ENCODE results near the gene TTC33.

Gene TTC33

DNA sequence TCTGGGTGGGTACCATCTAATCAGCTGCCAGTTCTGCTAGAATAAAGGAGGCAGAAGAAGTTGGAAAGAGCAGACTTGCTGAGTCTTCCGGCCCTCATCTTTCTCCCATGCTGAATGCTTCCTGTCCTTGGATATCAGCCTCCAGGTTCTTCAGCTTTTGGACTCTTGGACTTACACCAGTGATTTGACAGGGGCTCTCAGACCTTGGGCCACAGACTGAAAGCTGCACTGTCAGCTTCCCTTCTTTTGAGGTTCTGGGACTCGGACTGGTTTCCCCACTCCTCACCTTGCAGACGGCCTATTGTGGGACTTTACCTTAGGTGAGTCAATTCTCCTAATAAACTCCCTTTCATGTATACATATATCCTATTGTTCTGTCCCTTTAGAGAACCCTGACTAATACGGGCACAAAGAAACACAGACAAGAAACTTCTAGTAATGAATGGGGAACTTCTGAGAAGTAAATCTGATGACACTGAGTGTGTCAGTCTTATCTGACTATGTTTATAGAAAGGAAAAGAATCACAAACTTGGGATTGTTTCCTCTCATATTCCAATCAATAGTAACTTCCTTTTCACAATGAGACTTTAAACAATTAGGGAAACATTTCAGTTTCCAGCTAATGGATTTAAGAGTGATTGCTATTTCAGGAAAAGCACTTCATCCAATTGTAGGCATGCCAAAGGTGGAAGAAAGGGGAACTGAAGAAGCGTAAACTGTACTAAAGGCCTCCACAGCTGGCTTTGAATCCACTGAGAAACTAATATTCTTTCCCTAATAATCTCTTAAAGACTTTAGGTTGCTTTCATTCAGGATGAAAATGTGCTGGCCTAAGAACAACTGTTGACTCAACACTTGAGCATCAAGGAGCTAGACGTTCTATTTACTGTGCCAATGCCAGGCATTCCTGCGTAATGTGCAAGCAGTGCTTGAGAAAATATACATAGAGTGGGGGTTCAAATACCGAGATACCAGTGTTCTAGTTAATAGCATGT, 204.0 kb downstream of the TTC33 start:
- peak; percentile 96 for DNase-seq (ENCODE audit: low read depth)
- in situ Hi-C loops (cut with HindIII; ENCODE audit: low sequenced_read_pairs) = no loop called here
- no peak overlapping the region for H3K4me3 ChIP-seq (ENCODE audit: low read depth, low read length)
- TF ChIP-seq, protein P1, sequence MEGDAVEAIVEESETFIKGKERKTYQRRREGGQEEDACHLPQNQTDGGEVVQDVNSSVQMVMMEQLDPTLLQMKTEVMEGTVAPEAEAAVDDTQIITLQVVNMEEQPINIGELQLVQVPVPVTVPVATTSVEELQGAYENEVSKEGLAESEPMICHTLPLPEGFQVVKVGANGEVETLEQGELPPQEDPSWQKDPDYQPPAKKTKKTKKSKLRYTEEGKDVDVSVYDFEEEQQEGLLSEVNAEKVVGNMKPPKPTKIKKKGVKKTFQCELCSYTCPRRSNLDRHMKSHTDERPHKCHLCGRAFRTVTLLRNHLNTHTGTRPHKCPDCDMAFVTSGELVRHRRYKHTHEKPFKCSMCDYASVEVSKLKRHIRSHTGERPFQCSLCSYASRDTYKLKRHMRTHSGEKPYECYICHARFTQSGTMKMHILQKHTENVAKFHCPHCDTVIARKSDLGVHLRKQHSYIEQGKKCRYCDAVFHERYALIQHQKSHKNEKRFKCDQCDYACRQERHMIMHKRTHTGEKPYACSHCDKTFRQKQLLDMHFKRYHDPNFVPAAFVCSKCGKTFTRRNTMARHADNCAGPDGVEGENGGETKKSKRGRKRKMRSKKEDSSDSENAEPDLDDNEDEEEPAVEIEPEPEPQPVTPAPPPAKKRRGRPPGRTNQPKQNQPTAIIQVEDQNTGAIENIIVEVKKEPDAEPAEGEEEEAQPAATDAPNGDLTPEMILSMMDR (IDR thresholded peaks at IDR 0.05; ENCODE audit: low read depth, low read length, missing control alignments) = no peak

DNA sequence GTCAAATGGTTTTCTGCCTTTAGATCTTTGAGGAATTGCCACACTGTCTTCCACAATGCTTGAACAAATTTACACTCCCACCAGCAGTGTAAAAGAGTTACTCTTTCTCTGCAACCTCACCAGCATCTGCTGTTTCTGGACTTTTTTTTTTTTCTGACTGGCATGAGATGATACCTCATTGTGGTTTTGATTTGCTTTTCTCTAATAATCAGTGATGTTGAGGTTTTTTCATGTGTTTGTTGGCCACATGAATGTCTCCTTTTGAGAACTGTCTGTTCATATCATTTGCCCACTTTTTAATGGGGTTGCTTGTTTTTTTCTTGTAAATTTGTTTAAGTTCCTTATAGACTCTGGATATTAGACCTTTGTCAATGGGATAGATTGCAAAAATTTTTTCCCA, 205.3 kb downstream of the TTC33 start:
- in situ Hi-C loops (cut with HindIII; ENCODE audit: low sequenced_read_pairs) = no loop called here
- TF ChIP-seq, protein P1 (IDR thresholded peaks at IDR 0.05; ENCODE audit: low read depth, low read length, missing control alignments) = no peak
- no peak for DNase-seq (ENCODE audit: low read depth)
- no peak overlapping the region for H3K4me3 ChIP-seq (ENCODE audit: low read depth, low read length)

DNA sequence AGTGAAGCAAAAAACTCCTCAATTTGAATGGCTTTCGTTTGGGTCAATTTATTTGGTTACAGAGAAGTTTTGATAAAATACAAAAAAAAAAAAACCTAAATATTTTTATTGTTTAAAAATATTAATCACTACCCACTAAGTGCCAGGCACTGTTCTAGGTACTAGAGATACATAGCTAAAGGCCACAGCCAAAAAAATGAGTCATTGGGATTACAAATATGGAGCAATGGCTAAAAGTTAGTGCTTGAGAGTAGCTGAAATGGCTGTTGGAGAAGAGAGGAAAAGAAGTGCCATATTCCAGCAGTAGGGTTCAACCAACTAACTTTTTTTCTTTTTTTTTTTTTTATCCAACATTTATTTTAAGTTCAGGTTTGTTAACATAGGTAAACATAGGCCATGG, 206.1 kb downstream of the TTC33 start:
- TF ChIP-seq, protein P1 (IDR thresholded peaks at IDR 0.05; ENCODE audit: low read depth, low read length, missing control alignments) = no peak
- in situ Hi-C loops (cut with HindIII; ENCODE audit: low sequenced_read_pairs) = no loop called here
- DNase-seq (ENCODE audit: low read depth) = no peak
- H3K4me3 ChIP-seq (ENCODE audit: low read depth, low read length) = no peak overlapping the region

DNA sequence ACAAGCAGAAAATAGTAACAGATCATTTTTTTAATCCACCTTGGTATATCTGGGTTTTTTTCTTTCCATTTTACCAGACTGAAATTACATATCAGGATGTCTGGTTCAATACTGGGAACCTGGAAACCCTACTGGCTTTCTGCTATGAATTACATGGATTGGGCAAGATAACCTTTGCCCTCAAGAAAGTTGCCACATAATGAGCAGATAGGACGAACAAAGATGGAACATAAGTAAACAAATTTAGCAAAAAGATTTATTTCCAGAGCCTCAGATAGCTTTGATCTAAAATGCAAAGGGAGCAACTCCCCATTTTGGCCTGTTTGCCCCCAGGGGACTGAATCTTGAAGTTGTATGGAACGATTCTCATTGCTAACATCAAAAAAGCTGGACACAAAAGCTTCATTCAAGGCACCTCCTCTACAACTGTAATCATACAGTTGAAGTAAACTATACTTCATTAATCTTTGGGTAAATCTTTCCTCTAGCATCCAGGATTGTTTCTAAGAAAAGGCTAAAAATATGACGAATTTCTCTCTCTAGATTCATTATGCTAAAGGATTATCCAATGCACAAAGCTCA, 207.7 kb downstream of the TTC33 start:
- TF ChIP-seq, protein P1 (IDR thresholded peaks at IDR 0.05; ENCODE audit: low read depth, low read length, missing control alignments) = no peak
- in situ Hi-C loops (cut with HindIII; ENCODE audit: low sequenced_read_pairs) = no loop called here
- DNase-seq (ENCODE audit: low read depth) = no peak
- no peak overlapping the region for H3K4me3 ChIP-seq (ENCODE audit: low read depth, low read length)

DNA sequence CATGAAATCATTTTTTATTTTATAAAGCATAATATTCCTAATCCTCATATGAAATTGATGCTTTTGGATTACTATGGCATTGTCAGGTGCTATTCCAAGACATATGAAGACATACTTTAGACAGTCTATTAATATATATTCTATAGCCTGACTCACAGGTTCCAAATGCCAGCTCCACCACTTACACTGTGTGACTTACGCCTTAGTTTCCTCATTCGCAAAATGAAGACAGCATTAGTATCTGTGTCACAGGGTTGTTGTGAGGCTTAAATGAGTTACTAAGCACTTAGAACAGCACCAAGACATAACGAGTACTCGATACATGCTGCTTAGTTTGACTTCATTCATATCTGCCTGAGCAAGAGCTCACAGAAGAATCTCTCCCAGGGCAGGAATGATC, 208.2 kb downstream of the TTC33 start:
- no peak for DNase-seq (ENCODE audit: low read depth)
- in situ Hi-C loops (cut with HindIII; ENCODE audit: low sequenced_read_pairs) = no loop called here
- TF ChIP-seq, protein P1 (IDR thresholded peaks at IDR 0.05; ENCODE audit: low read depth, low read length, missing control alignments) = no peak
- no peak overlapping the region for H3K4me3 ChIP-seq (ENCODE audit: low read depth, low read length)

DNA sequence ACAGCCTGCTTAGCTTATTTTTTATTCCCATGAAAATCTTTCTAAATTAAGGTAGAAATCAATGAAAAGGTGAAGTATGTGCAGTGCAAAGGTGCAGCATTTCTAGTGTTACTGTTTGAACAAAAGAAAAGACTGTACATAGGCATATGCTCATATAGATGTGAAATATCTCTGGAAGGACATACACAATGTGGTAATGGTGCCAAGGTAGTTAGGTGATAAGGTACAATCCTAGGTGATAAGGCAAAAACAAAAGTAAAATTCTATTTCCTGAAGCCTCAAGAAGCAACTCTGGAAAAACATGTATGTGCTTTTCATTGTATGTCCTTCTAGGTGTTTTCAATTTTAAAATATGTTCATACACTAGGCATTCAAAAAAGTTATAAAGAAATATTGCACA, 215.5 kb downstream of the TTC33 start:
- TF ChIP-seq, protein P1 (IDR thresholded peaks at IDR 0.05; ENCODE audit: low read depth, low read length, missing control alignments) = no peak
- in situ Hi-C loops (cut with HindIII; ENCODE audit: low sequenced_read_pairs) = no loop called here
- DNase-seq (ENCODE audit: low read depth) = no peak
- no peak overlapping the region for H3K4me3 ChIP-seq (ENCODE audit: low read depth, low read length)
